Activated CD4-positive, alpha-beta T cell treated with anti-CD3 and anti-CD28 coated beads, Interleukin-2, amount 50 U/mL, for 24 hours (primary cell): ENCODE data around the gene VAMP5.
"Not testable (repeated sequence)": the region's sequence is repeated elsewhere in the genome, so short reads cannot be mapped to it uniquely, and the experiment has no call there.

Source experiments
- DNase-seq, 2 donors: peaks; one replicate each; pipeline ENCODE4 v3.0.0-alpha.2; 2020; ENCODE audit warnings: low read depth in 1 of 2, low spot score in 1 of 2

The VAMP5 gene

DNA sequence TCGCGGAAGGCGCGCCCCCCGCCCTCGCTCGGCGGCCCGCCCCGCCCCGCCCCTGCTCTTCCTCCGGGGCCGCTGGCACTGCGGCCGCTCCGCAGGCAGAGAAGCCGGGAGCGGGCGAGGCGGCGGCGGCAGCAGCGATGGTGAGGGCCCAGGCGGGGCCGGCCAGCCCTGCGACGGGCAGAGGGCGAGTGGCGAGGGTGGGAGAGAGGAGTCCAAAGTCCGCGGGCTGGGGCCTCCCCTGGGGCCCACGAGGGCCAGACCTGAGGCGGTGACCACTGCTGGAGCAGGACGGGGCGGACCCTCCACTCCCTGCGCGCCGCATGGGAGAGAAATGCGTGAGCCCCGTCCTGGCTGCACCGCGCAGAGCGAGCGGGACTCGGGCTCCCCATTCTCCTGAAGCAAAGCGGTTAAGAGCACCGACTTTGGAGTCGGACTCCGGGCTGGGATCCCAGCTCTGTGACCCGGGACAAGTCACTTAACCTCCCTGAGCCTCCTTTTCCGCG lies at the start of gene VAMP5:
VAMP5 (plus strand) TSS at position 78 of the 503 bp plus-strand sequence; CDS start at position 138, 60 bp downstream.
- DNase-seq, result no peak

- DNase-seq, result no peak
Observed at GRCh38 chr2:85534881-85535280, 49.4 kb upstream of the VAMP5 start.

DNA sequence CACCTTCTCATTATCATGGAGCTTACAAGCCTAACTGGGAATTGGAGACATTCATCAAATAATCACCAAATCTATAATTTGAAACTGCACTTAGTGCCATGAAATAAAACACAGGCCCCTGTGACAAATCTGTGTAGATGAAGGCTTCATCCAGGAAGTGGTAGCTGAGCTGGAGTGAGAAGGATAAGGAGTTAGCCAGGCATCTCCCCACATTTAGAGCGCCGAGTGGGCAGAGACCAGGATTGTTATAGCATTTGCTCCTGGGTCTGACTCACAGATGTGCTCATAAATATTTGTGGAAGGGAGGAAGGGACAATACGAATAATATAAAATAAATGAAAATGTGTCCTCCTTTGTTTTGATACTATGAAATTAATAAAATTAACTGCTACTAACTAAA lies 47.8 kb upstream of the VAMP5 start:
- no peak for DNase-seq

- DNase-seq, result peak in 1 of 2 donors; percentile 26
Observed at GRCh38 chr2:85537600-85538506, 46.4 kb upstream of the VAMP5 start.

DNA sequence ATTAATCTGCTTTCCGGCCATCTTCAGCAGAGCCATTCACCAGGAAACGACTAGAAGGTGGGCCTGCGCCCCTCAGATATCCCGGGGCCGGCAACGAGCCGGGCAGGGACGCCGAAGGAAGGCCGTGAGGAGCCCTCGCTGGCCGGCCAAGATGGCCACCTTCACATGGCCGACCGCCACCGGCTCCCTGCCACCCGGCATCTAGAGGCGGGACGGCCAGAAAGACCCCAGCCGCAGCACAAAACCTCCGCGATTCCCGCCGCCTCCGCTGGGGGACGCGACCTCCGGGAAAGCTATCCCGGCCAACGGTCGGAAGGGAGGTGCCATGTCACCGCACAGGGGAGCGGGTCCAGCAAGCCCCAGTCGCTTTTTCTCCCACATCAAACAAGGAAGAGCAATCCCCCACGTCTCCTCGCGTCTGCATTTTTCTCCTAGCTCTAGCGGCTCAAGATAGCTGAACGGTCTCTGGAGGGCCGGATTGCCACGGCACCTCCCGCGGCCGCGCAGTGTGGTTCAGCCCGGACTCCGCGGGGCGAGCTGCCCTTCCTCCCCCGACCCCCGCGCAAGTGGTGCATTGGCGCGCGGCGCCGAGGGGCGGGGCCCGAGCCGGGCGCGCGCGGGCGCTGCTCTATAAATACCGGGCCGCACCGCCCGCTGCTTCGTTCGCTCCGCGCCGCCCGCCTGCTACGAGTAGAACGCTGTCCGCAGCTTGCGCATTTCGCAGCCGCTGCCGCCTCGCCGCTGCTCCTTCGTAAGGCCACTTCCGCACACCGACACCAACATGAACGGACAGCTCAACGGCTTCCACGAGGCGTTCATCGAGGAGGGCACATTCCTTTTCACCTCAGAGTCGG lies 45.5 kb upstream of the VAMP5 start, which contains the start of gene MAT2A:
MAT2A (plus strand) TSS at position 662 of the 854 bp plus-strand sequence; CDS start at position 782, 120 bp downstream.
- DNase-seq, result peak; percentile 87 to 88

DNA sequence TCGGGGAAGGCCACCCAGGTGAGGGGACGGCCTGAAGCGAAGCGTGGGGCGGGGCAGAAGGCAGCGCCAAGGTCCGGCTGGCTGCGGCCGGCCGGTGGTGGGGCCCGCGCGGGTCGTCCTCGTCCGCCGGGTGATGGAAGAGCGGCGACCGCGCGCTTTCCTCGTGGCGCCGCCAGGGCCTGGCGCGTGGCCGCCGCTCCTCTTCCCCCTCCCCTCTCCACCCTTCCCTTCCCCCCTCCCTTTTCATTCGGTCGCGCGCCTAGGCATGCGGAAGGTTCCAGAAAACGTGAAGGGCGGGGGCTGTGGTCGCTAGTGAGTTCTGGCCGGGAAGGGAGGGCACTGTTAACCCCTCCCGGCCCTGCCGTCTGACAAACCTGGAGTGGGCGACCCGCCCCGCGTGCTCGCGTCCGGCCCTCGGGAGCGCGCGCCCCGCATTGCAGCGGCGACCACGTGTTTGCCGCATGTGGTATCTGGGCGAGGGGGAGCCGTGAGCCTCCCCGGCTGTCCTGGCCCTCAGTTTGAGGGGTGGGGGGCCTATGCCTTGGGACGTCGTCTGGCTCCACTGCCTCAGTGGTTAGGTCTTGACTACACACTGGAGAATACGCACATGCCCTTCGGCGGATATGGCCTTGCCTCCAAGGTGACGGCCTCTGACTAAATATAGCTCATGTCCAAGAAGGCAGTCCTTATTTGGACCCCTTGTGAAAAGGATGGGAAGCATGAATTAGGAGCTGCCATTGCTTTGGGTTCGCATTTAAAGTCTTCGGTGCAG lies 44.7 kb upstream of the VAMP5 start:
- peak; percentile 67 to 72 for DNase-seq

DNA sequence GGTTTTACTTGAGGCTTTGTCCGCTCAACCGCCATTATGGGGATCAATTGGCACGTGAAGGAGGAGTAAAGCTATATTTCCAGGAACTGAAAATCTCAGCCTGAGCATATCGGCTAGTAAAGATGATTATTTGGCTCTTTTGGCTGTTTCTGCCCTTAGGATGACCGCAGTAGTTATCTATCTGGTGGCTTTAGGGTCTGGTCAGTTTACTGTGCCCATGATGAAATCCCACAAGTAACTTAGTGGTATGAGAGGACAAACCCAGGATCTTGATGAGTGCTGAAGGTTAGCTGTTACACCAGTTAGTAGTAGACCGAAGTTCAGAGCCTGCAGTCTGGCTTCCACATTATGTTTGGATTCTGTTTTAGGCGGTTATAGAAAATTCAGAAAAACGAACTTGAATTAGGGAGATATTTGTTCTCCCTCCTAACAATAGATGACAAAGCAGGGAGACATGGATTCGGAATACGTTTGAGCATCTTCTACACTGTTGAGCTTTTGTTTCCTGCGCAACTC lies 44.0 kb upstream of the VAMP5 start:
- DNase-seq, result no peak

- DNase-seq, result no peak
Observed at GRCh38 chr2:85541262-85541661, 43.0 kb upstream of the VAMP5 start.

- DNase-seq, result no peak
Observed at GRCh38 chr2:85541753-85542457, 42.3 kb upstream of the VAMP5 start.

GRCh38 chr2:85542777-85543176 lies 41.5 kb upstream of the VAMP5 start:
- no peak for DNase-seq

DNA sequence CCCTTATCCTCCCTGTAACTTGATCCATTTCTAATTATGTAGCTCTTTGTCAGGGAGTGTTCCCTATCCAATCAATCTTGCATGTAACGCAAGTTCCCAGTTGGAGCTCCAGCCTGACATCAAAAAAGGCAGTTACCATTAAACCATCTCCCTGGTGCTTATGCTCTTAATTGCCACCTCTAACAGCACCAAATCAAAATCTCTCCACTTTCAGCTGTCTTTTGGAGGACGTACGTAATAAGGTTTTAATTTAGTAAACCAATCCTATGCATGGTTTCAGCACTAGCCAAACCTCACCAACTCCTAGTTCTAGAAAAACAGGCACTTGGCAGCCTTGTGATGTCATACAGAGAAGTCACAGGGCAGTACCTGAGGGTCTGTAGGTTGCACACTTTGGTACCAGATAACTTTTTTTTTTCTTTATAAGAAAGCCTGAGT lies 40.0 kb upstream of the VAMP5 start:
- DNase-seq, result not testable (repeated sequence)

GRCh38 chr2:85544915-85545779 lies 39.1 kb upstream of the VAMP5 start:
- not testable (repeated sequence) for DNase-seq

DNA sequence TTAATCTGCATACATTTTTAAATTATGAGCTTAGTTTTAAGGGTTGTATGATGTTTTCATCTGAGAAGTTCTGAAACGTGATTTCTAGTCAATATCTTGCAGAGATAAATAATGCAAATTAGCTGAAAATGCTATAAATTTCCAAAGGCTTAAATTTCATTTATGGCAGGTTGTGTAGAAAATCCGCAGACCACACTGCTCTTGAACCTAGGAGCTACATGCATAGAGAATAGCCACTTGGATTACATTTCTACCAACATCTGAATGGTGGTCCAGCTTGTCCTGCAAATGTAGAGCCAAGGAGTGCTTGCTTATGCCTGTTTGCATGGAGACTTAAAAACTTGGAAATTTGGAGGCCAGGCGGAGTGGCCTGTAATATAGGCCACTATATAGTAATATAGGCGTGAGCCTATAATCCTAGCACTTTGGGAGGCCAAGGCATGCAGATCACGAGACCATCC lies 38.4 kb upstream of the VAMP5 start:
- no peak for DNase-seq

- DNase-seq, result no peak
Observed at GRCh38 chr2:85547089-85547858, 37.0 kb upstream of the VAMP5 start.

DNA sequence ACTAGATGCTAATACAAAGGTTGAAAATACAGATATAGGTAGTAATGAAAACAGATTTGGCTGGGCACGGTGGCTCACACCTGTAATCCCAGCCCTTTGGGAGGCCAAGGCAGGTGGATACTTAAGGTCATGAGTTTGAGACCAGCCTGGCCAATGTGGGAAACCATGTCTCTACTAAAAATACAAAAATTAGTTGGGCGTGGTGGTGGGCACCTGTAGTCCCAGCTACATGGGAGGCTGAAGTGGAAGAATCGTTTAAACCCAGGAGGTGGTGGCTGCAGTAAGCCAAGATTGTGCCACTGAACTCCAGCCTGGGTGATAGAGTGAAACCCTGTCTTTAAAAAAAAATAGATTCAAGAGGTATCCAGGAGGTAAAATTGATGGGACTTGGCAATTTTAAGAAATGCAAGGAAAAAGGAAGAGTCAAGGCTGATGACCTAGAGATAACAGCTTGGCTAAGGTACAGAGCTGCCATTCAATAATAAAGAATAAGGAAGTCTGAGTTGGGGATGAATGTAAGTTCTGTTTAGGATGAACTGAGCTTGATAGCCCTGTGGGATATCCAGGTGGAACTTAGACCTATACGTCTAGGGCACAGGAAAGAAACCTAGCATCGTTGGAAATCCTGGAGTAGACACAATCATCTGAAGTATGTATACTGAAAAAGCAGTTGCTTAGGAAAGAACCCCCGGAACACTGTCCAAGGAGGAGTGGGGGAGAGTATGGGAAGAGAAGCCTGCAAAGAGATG lies 36.2 kb upstream of the VAMP5 start:
- no peak for DNase-seq

GRCh38 chr2:85548608-85548900 lies 35.7 kb upstream of the VAMP5 start:
- DNase-seq, result no peak

GRCh38 chr2:85549095-85549494 lies 35.1 kb upstream of the VAMP5 start:
- DNase-seq, result no peak

GRCh38 chr2:85549826-85550225 lies 34.4 kb upstream of the VAMP5 start:
- DNase-seq, result no peak
